ENCODE results near the gene TOMM40L.
"Not testable (repeated sequence)": the region's sequence is repeated elsewhere in the genome, so short reads cannot be mapped to it uniquely, and the experiment has no call there.

DNA sequence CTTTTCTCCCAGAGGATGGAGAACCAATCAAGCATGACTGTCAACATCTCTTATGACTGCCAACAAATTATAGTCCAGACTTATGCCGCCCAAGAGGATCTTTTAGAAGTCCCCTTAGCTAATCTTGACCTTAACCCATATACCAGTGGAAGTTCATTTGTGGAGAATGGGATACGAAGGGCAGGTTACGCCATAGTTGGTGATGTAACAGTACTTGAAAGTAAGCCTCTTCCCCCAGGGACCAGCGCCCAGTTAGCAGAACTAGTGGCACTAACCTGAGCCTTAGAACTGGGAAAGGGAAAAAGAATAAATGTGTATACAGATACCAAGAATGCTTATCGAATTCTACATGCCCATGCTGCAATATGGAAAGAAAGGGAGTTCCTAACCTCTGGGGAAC is 29.4 kb downstream of the TOMM40L start:
- TF ChIP-seq, protein P1, sequence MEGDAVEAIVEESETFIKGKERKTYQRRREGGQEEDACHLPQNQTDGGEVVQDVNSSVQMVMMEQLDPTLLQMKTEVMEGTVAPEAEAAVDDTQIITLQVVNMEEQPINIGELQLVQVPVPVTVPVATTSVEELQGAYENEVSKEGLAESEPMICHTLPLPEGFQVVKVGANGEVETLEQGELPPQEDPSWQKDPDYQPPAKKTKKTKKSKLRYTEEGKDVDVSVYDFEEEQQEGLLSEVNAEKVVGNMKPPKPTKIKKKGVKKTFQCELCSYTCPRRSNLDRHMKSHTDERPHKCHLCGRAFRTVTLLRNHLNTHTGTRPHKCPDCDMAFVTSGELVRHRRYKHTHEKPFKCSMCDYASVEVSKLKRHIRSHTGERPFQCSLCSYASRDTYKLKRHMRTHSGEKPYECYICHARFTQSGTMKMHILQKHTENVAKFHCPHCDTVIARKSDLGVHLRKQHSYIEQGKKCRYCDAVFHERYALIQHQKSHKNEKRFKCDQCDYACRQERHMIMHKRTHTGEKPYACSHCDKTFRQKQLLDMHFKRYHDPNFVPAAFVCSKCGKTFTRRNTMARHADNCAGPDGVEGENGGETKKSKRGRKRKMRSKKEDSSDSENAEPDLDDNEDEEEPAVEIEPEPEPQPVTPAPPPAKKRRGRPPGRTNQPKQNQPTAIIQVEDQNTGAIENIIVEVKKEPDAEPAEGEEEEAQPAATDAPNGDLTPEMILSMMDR (IDR thresholded peaks at IDR 0.05) = not testable (repeated sequence)
- TF ChIP-seq ZFX (IDR thresholded peaks at IDR 0.05; ENCODE audit: borderline replicate concordance) = not testable (repeated sequence)
